Measurements from ENCODE around the gene KRT81. TPM values are rescaled to one million over a fixed set of nuclear protein-coding genes. Genes with fewer than 3 reads are reported as not detected.

Gene KRT81
- total and polyA plus RNA-seq, 2 experiments from 2014 or later = not detected

- H3K27me3 ChIP-seq = peaks cover 87% of the 10 kb centered on the region
- no peak for DNase-seq (ENCODE audit: low read depth in 1 of 2, low spot score in 1 of 2)
These were observed 43.5 kb downstream of the KRT81 start for GRCh38 chr12:52247622-52248540.

GRCh38 chr12:52246720-52247621 lies 44.4 kb downstream of the KRT81 start:
- no peak for DNase-seq (ENCODE audit: low read depth in 1 of 2, low spot score in 1 of 2)
- no peak for TF ChIP-seq CTCF (IDR thresholded peaks at IDR 0.05; ENCODE audit: low read depth, low read length)

More at GRCh38 chr12:52247622-52248540, 43.5 kb downstream of the KRT81 start:
- no peak for TF ChIP-seq CTCF (IDR thresholded peaks at IDR 0.05; ENCODE audit: low read depth, low read length)
- no peak overlapping the region for H3K4me3 ChIP-seq
- H3K4me1 ChIP-seq (ENCODE audit: low read depth) = no peaks in the 10 kb centered on the region
- no peak overlapping the region for H3K27ac ChIP-seq
- H3K9me3 ChIP-seq (ENCODE audit: low read depth) = no peaks in the 10 kb centered on the region
- no peaks in the 10 kb centered on the region for H3K36me3 ChIP-seq

GRCh38 chr12:52245962-52246569 lies 45.3 kb downstream of the KRT81 start:
- H3K4me1 ChIP-seq (ENCODE audit: low read depth) = no peaks in the 10 kb centered on the region

More at GRCh38 chr12:52246720-52247621, 44.4 kb downstream of the KRT81 start:
- no peak overlapping the region for H3K4me3 ChIP-seq
- no peaks in the 10 kb centered on the region for H3K4me1 ChIP-seq (ENCODE audit: low read depth)
- no peaks in the 10 kb centered on the region for H3K36me3 ChIP-seq
- no peak overlapping the region for H3K27ac ChIP-seq
- no peaks in the 10 kb centered on the region for H3K9me3 ChIP-seq (ENCODE audit: low read depth)
- H3K27me3 ChIP-seq = peaks cover 78% of the 10 kb centered on the region

GRCh38 chr12:52245259-52245961 lies 45.9 kb downstream of the KRT81 start:
- Histone ChIP-seq H3K4me3 (no peak overlapping the region), H3K27me3 (peaks cover 69% of the 10 kb centered on the region), H3K9me3 (ENCODE audit: low read depth) (no peaks in the 10 kb centered on the region), H3K4me1 (ENCODE audit: low read depth) (no peaks in the 10 kb centered on the region), H3K27ac (no peak overlapping the region), H3K36me3 (no peaks in the 10 kb centered on the region)
- no peak for TF ChIP-seq CTCF (IDR thresholded peaks at IDR 0.05; ENCODE audit: low read depth, low read length)
- DNase-seq (ENCODE audit: low read depth in 1 of 2, low spot score in 1 of 2) = no peak

More at GRCh38 chr12:52245962-52246569, 45.3 kb downstream of the KRT81 start:
- Histone ChIP-seq H3K27me3 (peaks cover 75% of the 10 kb centered on the region), H3K27ac (no peak overlapping the region), H3K36me3 (no peaks in the 10 kb centered on the region), H3K4me3 (no peak overlapping the region), H3K9me3 (ENCODE audit: low read depth) (no peaks in the 10 kb centered on the region)
- no peak for DNase-seq (ENCODE audit: low read depth in 1 of 2, low spot score in 1 of 2)
- TF ChIP-seq CTCF (IDR thresholded peaks at IDR 0.05; ENCODE audit: low read depth, low read length) = no peak

- peaks cover 64% of the 10 kb centered on the region for H3K27me3 ChIP-seq
- TF ChIP-seq CTCF (IDR thresholded peaks at IDR 0.05; ENCODE audit: low read depth, low read length) = no peak
- no peaks in the 10 kb centered on the region for H3K9me3 ChIP-seq (ENCODE audit: low read depth)
- H3K27ac ChIP-seq = no peak overlapping the region
- H3K4me1 ChIP-seq (ENCODE audit: low read depth) = no peaks in the 10 kb centered on the region
- no peaks in the 10 kb centered on the region for H3K36me3 ChIP-seq
- DNase-seq (ENCODE audit: low read depth in 1 of 2, low spot score in 1 of 2) = no peak
- H3K4me3 ChIP-seq = no peak overlapping the region
These were observed 46.7 kb downstream of the KRT81 start for GRCh38 chr12:52244615-52244994.

Data from cardiac muscle cell (in vitro differentiated cells and primary cell).